ENCODE results near the gene NT5M.
"Not testable (repeated sequence)": the region's sequence is repeated elsewhere in the genome, so short reads cannot be mapped to it uniquely, and the experiment has no call there.

Gene NT5M

GRCh38 chr17:17279316-17279715 lies 23.9 kb upstream of the NT5M start:
- Histone ChIP-seq H3K9ac (ENCODE audit: low read length) (peak overlapping the region; percentile 96), H3K9me3 (ENCODE audit: control insufficient read depth, low read length) (no peaks in the 10 kb centered on the region), H3K36me3 (ENCODE audit: control insufficient read depth, insufficient read depth, low read length, severe bottlenecking) (peaks cover 7% of the 10 kb centered on the region), H3K4me1 (ENCODE audit: control insufficient read depth, insufficient read depth, low read length) (peaks cover 25% of the 10 kb centered on the region), H3K27me3 (replicated peaks; ENCODE audit: control insufficient read depth, insufficient read depth, low read length) (no peaks in the 10 kb centered on the region), H3K4me3 (ENCODE audit: low read length) (peak overlapping the region; percentile 89)
- DNase-seq (ENCODE audit: low read depth): no peak

- H3K36me3 ChIP-seq (ENCODE audit: control insufficient read depth, insufficient read depth, low read length, severe bottlenecking): no peaks in the 10 kb centered on the region
- H3K9me3 ChIP-seq (ENCODE audit: control insufficient read depth, low read length): no peaks in the 10 kb centered on the region
- H3K9ac ChIP-seq (ENCODE audit: low read length): peak within 1 kb of the TSS; percentile 96
- H3K4me3 ChIP-seq (ENCODE audit: low read length): peak within 1 kb of the TSS; percentile 89
- DNase-seq (ENCODE audit: low read depth): peak; percentile 100
- H3K27me3 ChIP-seq (replicated peaks; ENCODE audit: control insufficient read depth, insufficient read depth, low read length): no peaks in the 10 kb centered on the region
- H3K4me1 ChIP-seq (ENCODE audit: control insufficient read depth, insufficient read depth, low read length): peaks cover 25% of the 10 kb centered on the region
Measured at GRCh38 chr17:17280613-17281549, 22.3 kb upstream of the NT5M start, which contains the start of gene COPS3. Gene COPS3 (minus strand): TSS chr17:17281246. CDS start chr17:17281186, 60 bp downstream.

DNA sequence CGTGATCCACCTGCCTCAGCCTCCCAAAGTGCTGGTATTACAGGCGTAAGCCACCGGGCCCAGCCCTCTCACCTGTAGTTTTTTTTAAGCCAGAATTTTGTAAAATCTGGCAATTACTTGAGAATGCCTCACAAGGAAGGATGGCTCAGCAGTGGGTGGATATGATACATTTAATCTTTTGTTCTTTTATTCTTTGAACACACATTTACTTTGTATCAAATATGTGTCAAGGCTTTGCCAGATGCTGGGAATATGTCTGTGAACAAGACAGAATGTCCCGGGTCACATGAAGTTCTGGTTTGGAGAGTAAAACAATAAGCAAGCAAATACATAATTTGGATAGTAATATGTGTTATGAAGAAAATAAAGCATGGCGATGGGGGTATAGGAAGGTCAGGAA lies 17.2 kb upstream of the NT5M start:
- H3K4me3 ChIP-seq (ENCODE audit: low read length): no peak overlapping the region
- no peaks in the 10 kb centered on the region for H3K36me3 ChIP-seq (ENCODE audit: control insufficient read depth, insufficient read depth, low read length, severe bottlenecking)
- H3K9ac ChIP-seq (ENCODE audit: low read length): no peak overlapping the region
- H3K27me3 ChIP-seq (replicated peaks; ENCODE audit: control insufficient read depth, insufficient read depth, low read length): no peaks in the 10 kb centered on the region
- H3K9me3 ChIP-seq (ENCODE audit: control insufficient read depth, low read length): no peaks in the 10 kb centered on the region
- no peak for DNase-seq (ENCODE audit: low read depth)
- H3K4me1 ChIP-seq (ENCODE audit: control insufficient read depth, insufficient read depth, low read length): peaks cover 5% of the 10 kb centered on the region

- DNase-seq (ENCODE audit: low read depth): no peak
- H3K36me3 ChIP-seq (ENCODE audit: control insufficient read depth, insufficient read depth, low read length, severe bottlenecking): no peaks in the 10 kb centered on the region
- H3K9ac ChIP-seq (ENCODE audit: low read length): no peak overlapping the region
- H3K4me1 ChIP-seq (ENCODE audit: control insufficient read depth, insufficient read depth, low read length): no peaks in the 10 kb centered on the region
- H3K9me3 ChIP-seq (ENCODE audit: control insufficient read depth, low read length): no peaks in the 10 kb centered on the region
- H3K27me3 ChIP-seq (replicated peaks; ENCODE audit: control insufficient read depth, insufficient read depth, low read length): no peaks in the 10 kb centered on the region
- no peak overlapping the region for H3K4me3 ChIP-seq (ENCODE audit: low read length)
Measured at GRCh38 chr17:17289086-17289485, 14.1 kb upstream of the NT5M start.

- no peaks in the 10 kb centered on the region for H3K36me3 ChIP-seq (ENCODE audit: control insufficient read depth, insufficient read depth, low read length, severe bottlenecking)
- H3K9me3 ChIP-seq (ENCODE audit: control insufficient read depth, low read length): no peaks in the 10 kb centered on the region
- H3K9ac ChIP-seq (ENCODE audit: low read length): no peak overlapping the region
- no peaks in the 10 kb centered on the region for H3K4me1 ChIP-seq (ENCODE audit: control insufficient read depth, insufficient read depth, low read length)
- H3K27me3 ChIP-seq (replicated peaks; ENCODE audit: control insufficient read depth, insufficient read depth, low read length): no peaks in the 10 kb centered on the region
- no peak overlapping the region for H3K4me3 ChIP-seq (ENCODE audit: low read length)
- DNase-seq (ENCODE audit: low read depth): no peak
Measured at GRCh38 chr17:17289701-17290100, 13.5 kb upstream of the NT5M start.

DNA sequence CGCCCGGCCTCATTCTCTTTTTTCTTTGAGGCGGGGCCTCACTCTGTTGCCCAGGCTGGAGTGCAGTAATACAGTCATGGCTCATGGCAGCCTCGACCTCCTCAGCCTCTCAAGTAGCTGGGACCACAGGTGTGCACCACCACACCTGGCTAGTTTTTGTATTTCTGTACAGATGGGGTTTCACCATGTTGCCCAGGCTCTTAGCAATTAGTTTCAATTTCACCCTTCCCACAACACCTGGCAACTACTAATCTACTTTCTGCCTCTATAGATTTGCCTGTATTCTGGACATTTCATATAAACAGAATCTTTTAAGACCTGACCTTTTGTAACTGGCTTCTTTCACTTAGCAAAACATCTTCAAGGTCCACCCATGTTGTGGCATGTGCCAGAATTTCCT lies 8.0 kb upstream of the NT5M start:
- Histone ChIP-seq H3K4me3 (ENCODE audit: low read length) (no peak overlapping the region), H3K36me3 (ENCODE audit: control insufficient read depth, insufficient read depth, low read length, severe bottlenecking) (no peaks in the 10 kb centered on the region), H3K27me3 (replicated peaks; ENCODE audit: control insufficient read depth, insufficient read depth, low read length) (no peaks in the 10 kb centered on the region), H3K9ac (ENCODE audit: low read length) (no peak overlapping the region), H3K4me1 (ENCODE audit: control insufficient read depth, insufficient read depth, low read length) (peaks cover 15% of the 10 kb centered on the region), H3K9me3 (ENCODE audit: control insufficient read depth, low read length) (no peaks in the 10 kb centered on the region)
- no peak for DNase-seq (ENCODE audit: low read depth)

- H3K36me3 ChIP-seq (ENCODE audit: control insufficient read depth, insufficient read depth, low read length, severe bottlenecking): no peaks in the 10 kb centered on the region
- no peaks in the 10 kb centered on the region for H3K9me3 ChIP-seq (ENCODE audit: control insufficient read depth, low read length)
- H3K4me3 ChIP-seq (ENCODE audit: low read length): no peak overlapping the region
- H3K27me3 ChIP-seq (replicated peaks; ENCODE audit: control insufficient read depth, insufficient read depth, low read length): no peaks in the 10 kb centered on the region
- H3K9ac ChIP-seq (ENCODE audit: low read length): no peak overlapping the region
- no peak for DNase-seq (ENCODE audit: low read depth)
- H3K4me1 ChIP-seq (ENCODE audit: control insufficient read depth, insufficient read depth, low read length): peaks cover 15% of the 10 kb centered on the region
Measured at GRCh38 chr17:17297217-17297616, 6.0 kb upstream of the NT5M start.

DNA sequence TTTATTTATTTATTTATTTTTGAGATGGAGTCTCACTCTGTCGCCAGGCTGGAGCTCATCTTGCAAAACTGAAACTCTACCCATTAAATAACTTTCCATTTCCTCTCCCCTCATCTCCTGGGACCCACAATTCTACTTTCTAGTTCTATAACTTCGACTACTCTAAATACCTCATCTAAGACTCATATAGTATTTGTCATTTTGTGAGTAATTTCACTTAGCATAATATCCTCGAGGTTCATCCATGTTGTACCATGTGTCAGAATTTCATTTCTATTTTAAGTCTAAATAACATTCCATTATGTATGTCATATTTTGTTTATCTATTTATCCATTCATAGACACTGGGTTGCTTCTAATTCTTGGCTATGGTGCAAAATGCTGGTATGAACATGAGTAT lies 5.1 kb upstream of the NT5M start:
- no peaks in the 10 kb centered on the region for H3K36me3 ChIP-seq (ENCODE audit: control insufficient read depth, insufficient read depth, low read length, severe bottlenecking)
- H3K9ac ChIP-seq (ENCODE audit: low read length): no peak overlapping the region
- no peak overlapping the region for H3K4me3 ChIP-seq (ENCODE audit: low read length)
- H3K9me3 ChIP-seq (ENCODE audit: control insufficient read depth, low read length): no peaks in the 10 kb centered on the region
- H3K27me3 ChIP-seq (replicated peaks; ENCODE audit: control insufficient read depth, insufficient read depth, low read length): no peaks in the 10 kb centered on the region
- peak; percentile 17 for DNase-seq (ENCODE audit: low read depth)
- H3K4me1 ChIP-seq (ENCODE audit: control insufficient read depth, insufficient read depth, low read length): peaks cover 18% of the 10 kb centered on the region

GRCh38 chr17:17300624-17301568 lies 2.3 kb upstream of the NT5M start:
- Histone ChIP-seq H3K4me3 (ENCODE audit: low read length) (peak overlapping the region; percentile 28), H3K27me3 (replicated peaks; ENCODE audit: control insufficient read depth, insufficient read depth, low read length) (no peaks in the 10 kb centered on the region), H3K36me3 (ENCODE audit: control insufficient read depth, insufficient read depth, low read length, severe bottlenecking) (no peaks in the 10 kb centered on the region), H3K9me3 (ENCODE audit: control insufficient read depth, low read length) (no peaks in the 10 kb centered on the region), H3K4me1 (ENCODE audit: control insufficient read depth, insufficient read depth, low read length) (peaks cover 18% of the 10 kb centered on the region), H3K9ac (ENCODE audit: low read length) (peak overlapping the region; percentile 37)
- peak; percentile 24 for DNase-seq (ENCODE audit: low read depth)

DNA sequence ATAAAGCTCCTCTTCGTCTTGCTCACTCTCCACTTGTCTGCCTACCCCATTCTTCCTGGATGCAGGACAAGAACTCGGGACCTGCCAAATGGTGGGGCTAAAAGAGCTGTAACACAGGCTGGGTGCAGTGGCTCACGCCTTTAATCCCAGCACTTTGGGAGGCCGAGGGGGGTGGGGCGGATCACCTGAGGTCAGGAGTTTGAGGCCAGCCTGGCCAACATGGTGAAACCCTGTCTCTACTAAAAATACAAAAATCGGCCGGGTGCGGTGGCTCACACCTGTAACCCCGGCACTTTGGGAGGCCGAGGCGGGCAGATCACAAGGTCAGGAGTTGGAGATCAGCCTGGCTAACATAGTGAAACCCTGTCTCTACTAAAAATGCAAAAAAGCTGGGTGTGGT lies 1.5 kb upstream of the NT5M start:
- H3K4me3 ChIP-seq (ENCODE audit: low read length); H3K36me3 ChIP-seq (ENCODE audit: control insufficient read depth, insufficient read depth, low read length, severe bottlenecking); H3K27me3 ChIP-seq (replicated peaks; ENCODE audit: control insufficient read depth, insufficient read depth, low read length); H3K9ac ChIP-seq (ENCODE audit: low read length); H3K9me3 ChIP-seq (ENCODE audit: control insufficient read depth, low read length); DNase-seq (ENCODE audit: low read depth): not testable (repeated sequence)
- peaks cover 12% of the 10 kb centered on the region for H3K4me1 ChIP-seq (ENCODE audit: control insufficient read depth, insufficient read depth, low read length)

DNA sequence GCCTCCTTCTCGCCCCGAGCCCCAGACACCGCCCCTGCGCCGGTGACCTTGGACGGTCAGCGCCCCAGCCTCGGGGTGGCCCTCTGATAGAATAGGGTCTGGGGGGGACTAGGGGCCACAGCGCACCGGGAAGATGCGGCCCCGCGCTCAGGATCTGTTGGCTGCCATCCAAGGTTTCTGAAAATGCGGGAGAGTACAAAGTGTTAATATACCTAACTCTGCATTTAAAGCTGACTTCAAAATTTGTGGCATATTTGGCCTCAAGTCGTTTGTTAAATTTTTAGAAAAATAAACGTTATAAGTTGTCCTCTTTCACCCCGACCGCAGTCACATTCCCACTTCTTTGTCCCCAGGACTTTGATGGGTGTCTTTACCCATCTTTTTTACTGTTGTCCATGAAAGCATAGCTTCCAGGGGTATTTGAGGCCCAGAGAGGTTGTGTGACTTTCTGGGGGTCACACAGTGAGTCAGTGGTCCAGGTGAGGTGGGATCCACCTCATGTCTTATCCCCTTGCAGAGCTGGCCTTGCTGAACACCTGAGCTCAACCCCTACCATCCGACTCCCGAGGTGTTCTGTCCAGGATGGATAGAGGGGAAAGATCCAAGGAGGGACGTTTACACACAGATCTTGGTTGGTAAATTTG lies 796 bp downstream of the NT5M start:
- DNase-seq (ENCODE audit: low read depth): no peak

More for the DNA sequence above, 796 bp downstream of the NT5M start:
- Histone ChIP-seq H3K27me3 (replicated peaks; ENCODE audit: control insufficient read depth, insufficient read depth, low read length) (no peaks in the 10 kb centered on the region), H3K9me3 (ENCODE audit: control insufficient read depth, low read length) (no peaks in the 10 kb centered on the region), H3K9ac (ENCODE audit: low read length) (peak overlapping the region; percentile 80), H3K4me3 (ENCODE audit: low read length) (peak overlapping the region; percentile 83), H3K4me1 (ENCODE audit: control insufficient read depth, insufficient read depth, low read length) (peaks cover 3% of the 10 kb centered on the region), H3K36me3 (ENCODE audit: control insufficient read depth, insufficient read depth, low read length, severe bottlenecking) (no peaks in the 10 kb centered on the region)

Data from adipocyte (in vitro differentiated cells).